Thyroid gland (tissue), 4 donors: ENCODE results near the gene MORN1.

Experiments used
- POLR2A ChIP-seq, 2 donors: fragments of 450-650 bp; IDR thresholded peaks; one replicate each; pipeline ENCODE4 v1.6.1; 2017; ENCODE audit warnings: antibody characterized with exemption in 2 of 2, mild to moderate bottlenecking in 2 of 2, moderate library complexity in 1 of 2
- TF ChIP-seq, protein P1 (sequence below), 6 experiments: fragments of 200-600 bp in 3 of 6; fragments of 450-650 bp in 3 of 6; sonication (generic) in 3 of 6; IDR thresholded peaks; one replicate each; pipeline ENCODE4 v1.5.1; 2016 to 2019; ENCODE audit warnings: antibody characterized with exemption in 6 of 6, mild to moderate bottlenecking in 2 of 6, inconsistent platforms in 1 of 6, moderate library complexity in 1 of 6

DNA sequence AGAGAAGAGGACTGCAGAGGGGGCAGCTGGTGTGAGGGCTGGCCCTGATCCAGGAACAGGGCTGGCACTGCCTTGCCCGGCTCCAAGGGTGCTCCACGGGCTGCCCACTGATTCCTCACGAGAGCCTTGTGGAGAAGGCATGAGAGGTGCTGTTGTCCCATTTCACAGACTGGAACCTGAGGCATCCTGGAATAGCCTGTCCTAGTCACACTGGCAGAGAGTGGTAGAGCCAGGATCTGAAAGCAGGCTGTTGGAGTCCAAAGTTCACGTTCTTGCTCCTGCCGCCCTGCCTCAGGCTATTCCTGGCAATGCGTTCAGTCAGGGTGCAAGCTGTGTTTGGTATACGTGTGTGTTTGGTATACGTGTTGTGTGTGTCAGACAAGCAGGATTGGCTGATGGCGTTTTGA lies 2.1 kb upstream of the MORN1 start:
- TF ChIP-seq, protein P1, sequence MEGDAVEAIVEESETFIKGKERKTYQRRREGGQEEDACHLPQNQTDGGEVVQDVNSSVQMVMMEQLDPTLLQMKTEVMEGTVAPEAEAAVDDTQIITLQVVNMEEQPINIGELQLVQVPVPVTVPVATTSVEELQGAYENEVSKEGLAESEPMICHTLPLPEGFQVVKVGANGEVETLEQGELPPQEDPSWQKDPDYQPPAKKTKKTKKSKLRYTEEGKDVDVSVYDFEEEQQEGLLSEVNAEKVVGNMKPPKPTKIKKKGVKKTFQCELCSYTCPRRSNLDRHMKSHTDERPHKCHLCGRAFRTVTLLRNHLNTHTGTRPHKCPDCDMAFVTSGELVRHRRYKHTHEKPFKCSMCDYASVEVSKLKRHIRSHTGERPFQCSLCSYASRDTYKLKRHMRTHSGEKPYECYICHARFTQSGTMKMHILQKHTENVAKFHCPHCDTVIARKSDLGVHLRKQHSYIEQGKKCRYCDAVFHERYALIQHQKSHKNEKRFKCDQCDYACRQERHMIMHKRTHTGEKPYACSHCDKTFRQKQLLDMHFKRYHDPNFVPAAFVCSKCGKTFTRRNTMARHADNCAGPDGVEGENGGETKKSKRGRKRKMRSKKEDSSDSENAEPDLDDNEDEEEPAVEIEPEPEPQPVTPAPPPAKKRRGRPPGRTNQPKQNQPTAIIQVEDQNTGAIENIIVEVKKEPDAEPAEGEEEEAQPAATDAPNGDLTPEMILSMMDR (IDR thresholded peaks at IDR 0.05): no peak
- TF ChIP-seq POLR2A (IDR thresholded peaks at IDR 0.05): no peak
